SU-DHL-6 (cell line): ENCODE results near the gene COG6.

ENCODE experiments used
- EZH2phosphoT487 ChIP-seq: fragments of 200-600 bp; sonication (generic), shearing (Covaris generic); conservative IDR thresholded peaks from 2 replicates; pipeline ENCODE4 v1.6.1; 2018; ENCODE audit warnings: mild to moderate bottlenecking, antibody characterized with exemption, low read length, moderate library complexity, mixed read lengths
- TF ChIP-seq, protein P1 (sequence below): fragments of 200-600 bp; sonication (generic); IDR thresholded peaks from one replicate; pipeline ENCODE4 v1.5.1; 2017; ENCODE audit warnings: antibody characterized with exemption, mild to moderate bottlenecking, low read length, moderate library complexity; ENCODE audit not compliant: insufficient read depth, poor library complexity, severe bottlenecking

GRCh38 chr13:39789451-39789850 lies 134.0 kb downstream of the COG6 start:
- TF ChIP-seq, protein P1, sequence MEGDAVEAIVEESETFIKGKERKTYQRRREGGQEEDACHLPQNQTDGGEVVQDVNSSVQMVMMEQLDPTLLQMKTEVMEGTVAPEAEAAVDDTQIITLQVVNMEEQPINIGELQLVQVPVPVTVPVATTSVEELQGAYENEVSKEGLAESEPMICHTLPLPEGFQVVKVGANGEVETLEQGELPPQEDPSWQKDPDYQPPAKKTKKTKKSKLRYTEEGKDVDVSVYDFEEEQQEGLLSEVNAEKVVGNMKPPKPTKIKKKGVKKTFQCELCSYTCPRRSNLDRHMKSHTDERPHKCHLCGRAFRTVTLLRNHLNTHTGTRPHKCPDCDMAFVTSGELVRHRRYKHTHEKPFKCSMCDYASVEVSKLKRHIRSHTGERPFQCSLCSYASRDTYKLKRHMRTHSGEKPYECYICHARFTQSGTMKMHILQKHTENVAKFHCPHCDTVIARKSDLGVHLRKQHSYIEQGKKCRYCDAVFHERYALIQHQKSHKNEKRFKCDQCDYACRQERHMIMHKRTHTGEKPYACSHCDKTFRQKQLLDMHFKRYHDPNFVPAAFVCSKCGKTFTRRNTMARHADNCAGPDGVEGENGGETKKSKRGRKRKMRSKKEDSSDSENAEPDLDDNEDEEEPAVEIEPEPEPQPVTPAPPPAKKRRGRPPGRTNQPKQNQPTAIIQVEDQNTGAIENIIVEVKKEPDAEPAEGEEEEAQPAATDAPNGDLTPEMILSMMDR = no peak
- TF ChIP-seq EZH2phosphoT487 = no peak
